HCT116 (cell line): Measurements from ENCODE around the gene RAP1B. TPM values are rescaled to one million over a fixed set of nuclear protein-coding genes. Genes with fewer than 3 reads are reported as not detected.

Experiments used
- ATAC-seq: fragments of 200-7000 bp; cut with Tn5 transposase; 2 replicates; pipeline ENCODE4 v1.9.1; 2020; ENCODE audit warnings: mild to moderate bottlenecking, moderate library complexity
- BruUV-seq: library from RNA; stranded (reverse); fragments of 400-500 nt; replicated peaks from 2 replicates; lab custom pipeline; 2021; lab: Mats Ljungman, UMichigan
- CTCF ChIA-PET: fragments of 300-600 bp; sonication (Branson Sonifier 250); formaldehyde crosslinking; loops from one replicate; lab custom pipeline; 2021; ENCODE audit warnings: antibody characterized with exemption; lab: Charles Lee
- POLR2A ChIA-PET: fragments of 300-600, 350-600 bp; sonication (Branson Sonifier 250); formaldehyde crosslinking; loops from one replicate; lab custom pipeline; 2021; ENCODE audit warnings: antibody characterized with exemption; lab: Charles Lee
- RAD21 ChIA-PET, 2 experiments: fragments of 300-600 bp; sonication (Branson Sonifier 250); formaldehyde crosslinking; loops; one replicate each; lab custom pipeline; 2023; ENCODE audit warnings: low total read pairs in 2 of 2; ENCODE audit not compliant: uncharacterized antibody in 2 of 2, unreplicated experiment in 2 of 2, low non-redundant PET in 1 of 2; lab: Charles Lee
- DNase-seq: peaks from one replicate; pipeline ENCODE4 v3.0.0-alpha.2; 2010; ENCODE audit warnings: low read depth, low spot score
- H2AFZ ChIP-seq: fragments of 200-600 bp; shearing (Covaris generic), sonication (generic); 2 replicates; pipeline ENCODE4 v1.6.1; 2017; ENCODE audit warnings: low read depth, mixed run types, mixed read lengths, antibody characterized with exemption, low read length; ENCODE audit not compliant: poor library complexity, severe bottlenecking
- H3K27ac ChIP-seq: 2 replicates; pipeline ENCODE4 v1.5.1; 2012; ENCODE audit warnings: low read depth, low read length
- H3K27me3 ChIP-seq: fragments of 200-600 bp; sonication (generic); 2 replicates; pipeline ENCODE4 v1.6.1; 2016; ENCODE audit warnings: mixed run types, low read length, mixed read lengths; ENCODE audit not compliant: insufficient read depth
- H3K36me3 ChIP-seq, 2 experiments: fragments of 200-500 bp in 1 of 2; fragments of 200-600 bp in 1 of 2; sonication (Bioruptor generic) in 1 of 2; sonication (generic) in 1 of 2; 2 replicates each; pipeline versions ENCODE4 v1.5.1 to v1.6.1; 2014 to 2016; ENCODE audit warnings: low read length in 2 of 2, inconsistent platforms in 1 of 2, mixed read lengths in 1 of 2, mixed run types in 1 of 2; ENCODE audit not compliant: insufficient read depth in 2 of 2, control insufficient read depth in 1 of 2
- H3K4me1 ChIP-seq, 2 experiments: fragments of 200-600 bp in 1 of 2; sonication (generic) in 1 of 2; 2 replicates each; pipeline versions ENCODE4 v1.5.1 to v1.6.1; 2012 to 2017; ENCODE audit warnings: low read length in 2 of 2, inconsistent platforms in 1 of 2, mild to moderate bottlenecking in 1 of 2, mixed read lengths in 1 of 2, mixed run types in 1 of 2, moderate library complexity in 1 of 2; ENCODE audit not compliant: insufficient read depth in 2 of 2, control insufficient read depth in 1 of 2
- H3K4me2 ChIP-seq: fragments of 200-600 bp; sonication (generic); 2 replicates; pipeline ENCODE4 v1.6.1; 2017; ENCODE audit warnings: mixed run types, low read length, mixed read lengths
- H3K4me3 ChIP-seq, 2 experiments: fragments of 200-600 bp in 1 of 2; sonication (generic) in 1 of 2; replicated peaks in 1 of 2; 2 replicates each; pipeline ENCODE4 v1.5.1; 2011 to 2016; ENCODE audit warnings: low read length in 2 of 2, control low read depth in 1 of 2, low read depth in 1 of 2, mild to moderate bottlenecking in 1 of 2, mixed read lengths in 1 of 2, mixed run types in 1 of 2
- H3K79me2 ChIP-seq: fragments of 200-600 bp; sonication (generic); 2 replicates; pipeline ENCODE4 v1.6.1; 2017; ENCODE audit warnings: mild to moderate bottlenecking, mixed run types, low read length, moderate library complexity, mixed read lengths; ENCODE audit not compliant: insufficient read depth
- H3K9ac ChIP-seq: fragments of 200-600 bp; sonication (generic); 2 replicates; pipeline ENCODE4 v1.6.1; 2016; ENCODE audit warnings: low read length, mixed read lengths
- H3K9me2 ChIP-seq: fragments of 200-600 bp; sonication (generic), shearing (Covaris generic); 2 replicates; pipeline ENCODE4 v1.6.1; 2017; ENCODE audit warnings: mixed run types, mild to moderate bottlenecking, moderate library complexity; ENCODE audit not compliant: insufficient read depth
- H3K9me3 ChIP-seq, 2 experiments: fragments of 200-500 bp in 1 of 2; fragments of 200-600 bp in 1 of 2; sonication (Bioruptor generic) in 1 of 2; sonication (generic) in 1 of 2; 2 replicates each; pipeline ENCODE4 v1.6.1; 2014 to 2017; ENCODE audit warnings: low read length in 2 of 2, mixed read lengths in 2 of 2, inconsistent platforms in 1 of 2, low read depth in 1 of 2, mild to moderate bottlenecking in 1 of 2, mixed run types in 1 of 2, moderate library complexity in 1 of 2; ENCODE audit not compliant: control insufficient read depth in 1 of 2, insufficient read depth in 1 of 2
- H4K20me1 ChIP-seq: fragments of 200-600 bp; sonication (generic), shearing (Covaris generic); 2 replicates; pipeline ENCODE4 v1.6.1; 2017; ENCODE audit warnings: mixed run types, mild to moderate bottlenecking, moderate library complexity; ENCODE audit not compliant: insufficient read depth
- CBX3 ChIP-seq: IDR thresholded peaks from 2 replicates; pipeline ENCODE4 v1.6.1; 2012; ENCODE audit warnings: low read depth
- CEBPB ChIP-seq: IDR thresholded peaks from 2 replicates; pipeline ENCODE4 v1.6.1; 2012; ENCODE audit warnings: low read depth
- EGR1 ChIP-seq: IDR thresholded peaks from 2 replicates; pipeline ENCODE4 v1.6.1; 2012; ENCODE audit warnings: low read depth
- EZH2phosphoT487 ChIP-seq: fragments of 200-600 bp; IDR thresholded peaks from 2 replicates; pipeline ENCODE4 v1.6.1; 2018; ENCODE audit warnings: antibody characterized with exemption, borderline replicate concordance
- FOSL1 ChIP-seq: IDR thresholded peaks from 2 replicates; pipeline ENCODE4 v1.6.1; 2012; ENCODE audit warnings: low read depth
- JUND ChIP-seq: IDR thresholded peaks from 2 replicates; pipeline ENCODE4 v1.6.1; 2012
- POLR2AphosphoS5 ChIP-seq: IDR thresholded peaks from 2 replicates; pipeline ENCODE4 v1.6.1; 2011; ENCODE audit warnings: mild to moderate bottlenecking, low read depth, low read length, moderate library complexity
- RAD21 ChIP-seq: IDR thresholded peaks from 2 replicates; pipeline ENCODE4 v1.6.1; 2012; ENCODE audit warnings: low read depth, mild to moderate bottlenecking
- SP1 ChIP-seq: IDR thresholded peaks from 2 replicates; pipeline ENCODE4 v1.6.1; 2012; ENCODE audit warnings: low read depth
- SRF ChIP-seq: IDR thresholded peaks from 2 replicates; pipeline ENCODE4 v1.6.1; 2012; ENCODE audit warnings: low read depth
- TCF7L2 ChIP-seq: IDR thresholded peaks from 2 replicates; pipeline ENCODE4 v1.7.0; 2011; ENCODE audit warnings: borderline replicate concordance, inconsistent platforms; ENCODE audit not compliant: insufficient read depth, insufficient read length; ENCODE audit errors: extremely low read depth
- YY1 ChIP-seq: IDR thresholded peaks from 2 replicates; pipeline ENCODE4 v1.6.1; 2011; ENCODE audit warnings: low read length, low read depth, moderate library complexity, mild to moderate bottlenecking; ENCODE audit not compliant: insufficient replicate concordance; ENCODE audit errors: extremely low read depth
- ZFX ChIP-seq: fragments of 450-650 bp; IDR thresholded peaks from 2 replicates; pipeline ENCODE4 v1.6.1; 2017
- ZNF274 ChIP-seq: fragments of 200-500 bp; sonication (Bioruptor generic); IDR thresholded peaks from 2 replicates; pipeline ENCODE4 v1.6.1; 2014; ENCODE audit warnings: mild to moderate bottlenecking, low read depth, low read length, inconsistent platforms
- intact Hi-C: fragments of 100-400 bp; cut with micrococcal nuclease; formaldehyde crosslinking; loops from 2 replicates; pipeline ENCODE4 v1.10.0; 2022
- total RNA-seq: library from RNA; stranded (reverse); gene quantifications from one replicate; pipeline ENCODE4 v1.2.1, GENCODE V29; 2021; ENCODE audit not compliant: unreplicated experiment
- TF ChIP-seq, protein P1 (sequence below): IDR thresholded peaks from 2 replicates; pipeline ENCODE4 v1.6.1; 2011; ENCODE audit warnings: mild to moderate bottlenecking, low read length, moderate library complexity; ENCODE audit not compliant: insufficient replicate concordance; ENCODE audit errors: extremely low read depth
- TF ChIP-seq, protein P2 (sequence below): IDR thresholded peaks from 2 replicates; pipeline ENCODE4 v1.6.1; 2012
- TF ChIP-seq, protein P3 (sequence below): IDR thresholded peaks from 2 replicates; pipeline ENCODE4 v1.6.1; 2012; ENCODE audit warnings: low read depth

Gene RAP1B
- total RNA-seq, 1 experiment from 2014 or later, result 79.2 TPM

DNA sequence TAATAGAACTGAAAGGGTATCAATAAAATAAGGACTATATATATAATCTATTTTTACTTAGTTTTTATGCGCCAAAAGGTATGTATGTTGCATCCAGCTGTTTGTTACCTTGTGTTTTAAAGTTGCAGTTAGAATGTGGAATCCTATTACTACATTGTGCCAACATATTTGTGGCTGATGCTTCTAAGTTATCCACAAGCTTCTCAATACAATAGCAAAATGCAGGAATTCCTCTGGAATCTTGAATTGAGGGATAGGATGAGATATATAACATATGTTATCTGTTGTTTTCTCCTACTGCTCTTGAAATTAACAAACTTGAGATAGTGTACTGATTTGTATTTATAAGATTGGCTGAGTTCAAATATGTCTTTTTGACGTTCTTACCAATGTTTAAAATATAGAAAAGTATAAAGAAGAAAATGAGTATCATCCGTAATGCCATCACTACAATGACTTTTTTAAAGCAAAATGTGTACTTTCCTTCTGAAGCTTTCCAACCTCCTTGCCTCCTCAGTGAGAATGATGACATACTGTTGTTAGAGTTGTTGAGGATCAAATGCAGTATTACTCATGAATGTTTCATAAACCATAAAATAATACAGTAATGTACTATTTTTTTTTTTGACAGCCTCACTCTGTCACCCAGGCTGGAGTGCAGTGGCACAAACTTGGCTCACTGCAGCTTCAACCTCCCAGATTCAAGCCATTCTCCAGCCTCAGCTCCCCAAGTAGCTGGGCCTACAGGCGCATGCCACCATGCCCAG lies 6.6 kb downstream of the RAP1B start:
- no peak for DNase-seq
- ChIA-PET CTCF (interaction anchor here (0.6 kb wide), 1 partner anchor 11 kb away, joined by 3 read pairs; no protein-coding TSS in a partner anchor), RAD21 (interaction anchor here in 1 of 2 experiments (0.6 kb wide), 1 partner anchor 67 kb away, joined by 3 read pairs; no protein-coding TSS in a partner anchor), POLR2A (no interaction called here)
- Histone ChIP-seq H3K27me3 (no peaks in the 10 kb centered on the region), H3K9me2 (no peaks in the 10 kb centered on the region), H3K4me3 (no peak overlapping the region), H4K20me1 (peaks cover 19% of the 10 kb centered on the region; the same call in 1 of the 2 replicates), H3K79me2 (peaks cover 100% of the 10 kb centered on the region), H3K4me2 (no peak overlapping the region), H3K9me3 (no peaks in the 10 kb centered on the region), H3K27ac (no peak overlapping the region), H3K36me3 (no peaks in the 10 kb centered on the region), H3K4me1 (peaks cover 2 to 12% of the 10 kb centered on the region in 2 experiments; a peak in 3 of 4 replicates), H3K9ac (no peak overlapping the region), H2AFZ (no peak overlapping the region)
- intact Hi-C loops, result loop anchor here (10.0 kb wide), 1 partner anchor 253 kb away; no protein-coding TSS in a partner anchor
- no peak for ATAC-seq
- TF ChIP-seq, protein P1, sequence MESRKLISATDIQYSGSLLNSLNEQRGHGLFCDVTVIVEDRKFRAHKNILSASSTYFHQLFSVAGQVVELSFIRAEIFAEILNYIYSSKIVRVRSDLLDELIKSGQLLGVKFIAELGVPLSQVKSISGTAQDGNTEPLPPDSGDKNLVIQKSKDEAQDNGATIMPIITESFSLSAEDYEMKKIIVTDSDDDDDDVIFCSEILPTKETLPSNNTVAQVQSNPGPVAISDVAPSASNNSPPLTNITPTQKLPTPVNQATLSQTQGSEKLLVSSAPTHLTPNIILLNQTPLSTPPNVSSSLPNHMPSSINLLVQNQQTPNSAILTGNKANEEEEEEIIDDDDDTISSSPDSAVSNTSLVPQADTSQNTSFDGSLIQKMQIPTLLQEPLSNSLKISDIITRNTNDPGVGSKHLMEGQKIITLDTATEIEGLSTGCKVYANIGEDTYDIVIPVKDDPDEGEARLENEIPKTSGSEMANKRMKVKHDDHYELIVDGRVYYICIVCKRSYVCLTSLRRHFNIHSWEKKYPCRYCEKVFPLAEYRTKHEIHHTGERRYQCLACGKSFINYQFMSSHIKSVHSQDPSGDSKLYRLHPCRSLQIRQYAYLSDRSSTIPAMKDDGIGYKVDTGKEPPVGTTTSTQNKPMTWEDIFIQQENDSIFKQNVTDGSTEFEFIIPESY, result no peak
- no peak for TF ChIP-seq TCF7L2
- TF ChIP-seq POLR2AphosphoS5, result no peak
- TF ChIP-seq EGR1, result no peak
- TF ChIP-seq, protein P2, sequence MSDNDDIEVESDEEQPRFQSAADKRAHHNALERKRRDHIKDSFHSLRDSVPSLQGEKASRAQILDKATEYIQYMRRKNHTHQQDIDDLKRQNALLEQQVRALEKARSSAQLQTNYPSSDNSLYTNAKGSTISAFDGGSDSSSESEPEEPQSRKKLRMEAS, result no peak
- TF ChIP-seq JUND, result no peak
- TF ChIP-seq, protein P3, sequence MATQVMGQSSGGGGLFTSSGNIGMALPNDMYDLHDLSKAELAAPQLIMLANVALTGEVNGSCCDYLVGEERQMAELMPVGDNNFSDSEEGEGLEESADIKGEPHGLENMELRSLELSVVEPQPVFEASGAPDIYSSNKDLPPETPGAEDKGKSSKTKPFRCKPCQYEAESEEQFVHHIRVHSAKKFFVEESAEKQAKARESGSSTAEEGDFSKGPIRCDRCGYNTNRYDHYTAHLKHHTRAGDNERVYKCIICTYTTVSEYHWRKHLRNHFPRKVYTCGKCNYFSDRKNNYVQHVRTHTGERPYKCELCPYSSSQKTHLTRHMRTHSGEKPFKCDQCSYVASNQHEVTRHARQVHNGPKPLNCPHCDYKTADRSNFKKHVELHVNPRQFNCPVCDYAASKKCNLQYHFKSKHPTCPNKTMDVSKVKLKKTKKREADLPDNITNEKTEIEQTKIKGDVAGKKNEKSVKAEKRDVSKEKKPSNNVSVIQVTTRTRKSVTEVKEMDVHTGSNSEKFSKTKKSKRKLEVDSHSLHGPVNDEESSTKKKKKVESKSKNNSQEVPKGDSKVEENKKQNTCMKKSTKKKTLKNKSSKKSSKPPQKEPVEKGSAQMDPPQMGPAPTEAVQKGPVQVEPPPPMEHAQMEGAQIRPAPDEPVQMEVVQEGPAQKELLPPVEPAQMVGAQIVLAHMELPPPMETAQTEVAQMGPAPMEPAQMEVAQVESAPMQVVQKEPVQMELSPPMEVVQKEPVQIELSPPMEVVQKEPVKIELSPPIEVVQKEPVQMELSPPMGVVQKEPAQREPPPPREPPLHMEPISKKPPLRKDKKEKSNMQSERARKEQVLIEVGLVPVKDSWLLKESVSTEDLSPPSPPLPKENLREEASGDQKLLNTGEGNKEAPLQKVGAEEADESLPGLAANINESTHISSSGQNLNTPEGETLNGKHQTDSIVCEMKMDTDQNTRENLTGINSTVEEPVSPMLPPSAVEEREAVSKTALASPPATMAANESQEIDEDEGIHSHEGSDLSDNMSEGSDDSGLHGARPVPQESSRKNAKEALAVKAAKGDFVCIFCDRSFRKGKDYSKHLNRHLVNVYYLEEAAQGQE, result no peak
- no peak for TF ChIP-seq SRF
- TF ChIP-seq ZNF274, result no peak
- no peak for TF ChIP-seq YY1
- no peak for TF ChIP-seq CBX3
- no peak for TF ChIP-seq EZH2phosphoT487
- TF ChIP-seq SP1, result no peak
- TF ChIP-seq CEBPB, result no peak
- TF ChIP-seq RAD21, result no peak
- no peak for TF ChIP-seq ZFX
- TF ChIP-seq FOSL1, result no peak
- no TSS peak for BruUV-seq
